Measurements from ENCODE around the gene RRAS.
"Not testable (repeated sequence)": the region's sequence is repeated elsewhere in the genome, so short reads cannot be mapped to it uniquely, and the experiment has no call there.

The RRAS gene

GRCh38 chr19:49632576-49632975 is 7.4 kb downstream of the RRAS start:
- H3K4me3 ChIP-seq (ENCODE audit: low read depth, low read length) = no peak overlapping the region
- in situ Hi-C loops (cut with HindIII; ENCODE audit: low sequenced_read_pairs) = no loop called here
- DNase-seq (ENCODE audit: low read depth) = no peak
- no peak for TF ChIP-seq CTCF (IDR thresholded peaks at IDR 0.05; ENCODE audit: low read depth, low read length, missing control alignments)

GRCh38 chr19:49631610-49632192 is 8.2 kb downstream of the RRAS start:
- DNase-seq (ENCODE audit: low read depth) = no peak
- TF ChIP-seq CTCF (IDR thresholded peaks at IDR 0.05; ENCODE audit: low read depth, low read length, missing control alignments) = no peak
- H3K4me3 ChIP-seq (ENCODE audit: low read depth, low read length) = no peak overlapping the region
- in situ Hi-C loops (cut with HindIII; ENCODE audit: low sequenced_read_pairs) = no loop called here

GRCh38 chr19:49631014-49631588 is 8.8 kb downstream of the RRAS start:
- no peak for DNase-seq (ENCODE audit: low read depth)
- TF ChIP-seq CTCF (IDR thresholded peaks at IDR 0.05; ENCODE audit: low read depth, low read length, missing control alignments) = no peak
- in situ Hi-C loops (cut with HindIII; ENCODE audit: low sequenced_read_pairs) = no loop called here
- no peak overlapping the region for H3K4me3 ChIP-seq (ENCODE audit: low read depth, low read length)

GRCh38 chr19:49629659-49630058 is 10.3 kb downstream of the RRAS start:
- in situ Hi-C loops (cut with HindIII; ENCODE audit: low sequenced_read_pairs) = no loop called here
- DNase-seq (ENCODE audit: low read depth) = no peak
- no peak for TF ChIP-seq CTCF (IDR thresholded peaks at IDR 0.05; ENCODE audit: low read depth, low read length, missing control alignments)
- no peak overlapping the region for H3K4me3 ChIP-seq (ENCODE audit: low read depth, low read length)

- no peak overlapping the region for H3K4me3 ChIP-seq (ENCODE audit: low read depth, low read length)
- no peak for TF ChIP-seq CTCF (IDR thresholded peaks at IDR 0.05; ENCODE audit: low read depth, low read length, missing control alignments)
- no peak for DNase-seq (ENCODE audit: low read depth)
- in situ Hi-C loops (cut with HindIII; ENCODE audit: low sequenced_read_pairs) = no loop called here
These were observed 13.7 kb downstream of the RRAS start for GRCh38 chr19:49626226-49626625.

- no peak for DNase-seq (ENCODE audit: low read depth)
- in situ Hi-C loops (cut with HindIII; ENCODE audit: low sequenced_read_pairs) = no loop called here
- TF ChIP-seq CTCF (IDR thresholded peaks at IDR 0.05; ENCODE audit: low read depth, low read length, missing control alignments) = no peak
These were observed 14.7 kb downstream of the RRAS start for GRCh38 chr19:49624967-49625910.

GRCh38 chr19:49617860-49618259 is 22.1 kb downstream of the RRAS start:
- in situ Hi-C loops (cut with HindIII; ENCODE audit: low sequenced_read_pairs); H3K4me3 ChIP-seq (ENCODE audit: low read depth, low read length); DNase-seq (ENCODE audit: low read depth): not testable (repeated sequence)

More at GRCh38 chr19:49624967-49625910, 14.7 kb downstream of the RRAS start:
- no peak overlapping the region for H3K4me3 ChIP-seq (ENCODE audit: low read depth, low read length)
